Suppressor macrophage treated with lipopolysaccharide for 4 hours (primary cell): Measurements from ENCODE around the gene MED12L.

Experiments
- DNase-seq: peaks from one replicate; pipeline ENCODE4 v3.0.0-alpha.2; 2020

The MED12L gene

DNA sequence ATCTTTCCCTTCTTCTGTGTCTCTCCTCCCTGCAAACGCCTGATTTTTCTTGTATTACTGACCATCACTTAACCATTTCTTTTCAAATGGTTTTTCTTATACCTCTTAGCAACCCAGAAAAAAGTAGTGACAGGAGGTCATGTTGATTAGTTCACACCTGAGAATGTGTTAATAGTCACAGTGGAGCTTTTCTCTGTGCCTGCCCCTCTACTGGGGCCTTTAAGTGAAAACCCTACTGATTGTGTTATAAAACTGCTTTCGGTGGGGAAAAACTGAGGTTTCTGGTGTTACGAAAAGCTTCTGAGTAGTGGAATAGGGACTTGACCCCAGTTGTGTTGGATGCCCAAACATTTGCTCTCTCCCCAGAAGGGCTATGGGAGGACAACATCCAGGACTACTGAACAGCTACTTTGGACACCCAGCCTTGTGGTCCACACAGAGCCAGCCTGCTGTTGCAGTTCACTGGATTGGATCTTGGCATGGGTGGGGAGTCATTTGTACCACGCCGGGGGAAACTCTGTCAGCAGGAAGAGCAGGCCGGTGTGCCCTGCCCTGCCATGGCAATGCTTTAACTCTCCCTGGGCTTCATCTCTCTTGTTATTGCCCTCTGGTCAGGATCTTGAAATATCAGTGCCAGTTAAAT, 220.8 kb downstream of the MED12L start:
- DNase-seq, result no peak

DNA sequence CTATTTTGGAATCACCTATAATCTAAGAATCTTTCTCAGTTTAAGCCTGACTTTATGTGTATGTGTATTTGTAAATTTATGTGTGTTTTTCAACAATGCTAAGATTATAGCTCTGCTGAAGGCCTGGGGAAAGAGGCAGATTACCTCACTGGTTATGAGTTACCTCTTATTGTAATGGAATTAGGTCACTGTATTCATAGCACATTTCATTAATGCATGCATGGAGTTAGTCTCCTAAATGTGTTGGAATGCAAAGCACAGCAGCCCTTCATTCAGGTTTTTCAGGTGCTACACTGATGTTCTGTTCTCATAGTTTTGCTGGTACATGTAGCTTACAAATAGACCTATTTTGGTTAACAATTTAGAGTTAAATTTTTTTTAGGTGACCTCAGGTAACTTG, 221.7 kb downstream of the MED12L start:
- no peak for DNase-seq

DNA sequence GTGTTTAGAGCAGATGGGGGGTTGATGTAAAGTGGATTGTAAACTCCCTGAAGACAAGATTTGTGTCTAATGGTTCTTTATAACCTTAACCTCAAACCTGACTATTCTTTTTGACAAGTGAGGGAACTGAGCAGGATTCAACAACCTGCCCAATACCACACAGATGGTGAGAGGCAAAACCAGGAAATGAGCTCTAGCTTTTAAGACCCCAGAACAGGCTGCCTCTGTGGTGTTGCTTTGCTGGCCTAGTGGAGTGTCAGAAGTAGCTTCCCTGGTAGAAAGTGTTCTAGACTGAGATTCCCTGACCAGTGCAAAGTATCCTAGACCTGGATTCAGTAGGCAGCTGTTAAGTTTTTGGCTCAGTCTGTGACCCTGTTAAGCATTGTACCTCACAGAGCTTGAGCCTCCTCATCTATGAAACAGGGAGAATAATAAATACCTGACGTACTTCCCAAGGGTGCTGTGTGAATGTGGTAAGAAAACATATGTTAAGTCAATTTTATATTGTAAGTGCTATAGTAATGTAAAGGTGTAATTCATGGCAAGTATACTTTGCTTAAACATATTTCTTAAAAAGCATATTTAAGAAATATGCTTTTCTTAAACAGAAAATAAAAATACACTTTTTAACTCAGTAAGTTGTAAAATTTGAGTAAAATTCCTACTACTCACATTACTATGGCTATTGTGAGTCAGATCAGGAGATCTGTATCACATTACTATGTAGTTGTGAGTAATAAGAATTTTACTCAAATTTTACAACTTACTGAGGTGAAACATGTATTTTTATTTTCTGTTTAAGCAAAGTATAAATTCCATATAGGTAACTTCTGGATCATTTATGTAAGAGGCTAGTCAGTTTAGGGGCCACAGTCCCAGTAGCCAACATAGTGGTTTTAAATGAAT, 222.4 kb downstream of the MED12L start:
- no peak for DNase-seq

DNA sequence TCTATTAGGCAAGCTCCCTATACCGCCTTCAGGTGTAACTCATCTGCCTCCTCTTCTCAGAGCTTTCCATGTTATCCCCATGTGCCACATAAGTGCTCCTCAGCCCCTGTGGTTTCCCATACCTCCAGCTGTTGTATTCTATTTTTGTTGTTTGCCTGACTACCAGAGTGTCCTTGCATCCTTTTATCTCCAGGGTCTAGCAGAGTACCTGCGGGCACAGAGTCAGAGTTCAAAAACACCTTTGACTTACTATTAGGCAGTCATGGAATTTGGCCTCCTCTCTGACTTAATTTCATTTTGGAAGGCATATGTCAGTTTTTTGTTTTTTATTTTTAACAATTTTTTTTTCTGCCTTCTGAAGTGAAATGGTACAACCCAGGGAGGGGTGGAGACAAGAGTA, 224.1 kb downstream of the MED12L start:
- DNase-seq, result no peak

DNA sequence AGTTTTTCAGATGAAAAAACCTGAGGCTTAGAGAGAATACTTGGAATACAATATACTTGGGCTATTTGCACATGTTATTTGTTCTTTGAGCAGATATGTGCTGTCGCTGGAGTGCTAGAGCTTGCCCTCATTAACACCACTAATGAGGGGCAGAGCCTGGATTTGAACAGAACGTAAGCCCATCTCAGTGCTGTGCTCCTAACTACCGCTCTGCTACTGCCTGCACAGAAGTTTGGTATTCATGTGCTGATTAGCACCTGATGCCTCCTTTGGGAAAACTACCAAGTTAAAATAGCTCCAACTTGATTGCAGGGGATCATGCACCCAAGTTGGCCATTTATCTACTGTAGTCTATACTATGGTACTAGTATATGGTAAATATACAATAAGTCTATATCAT, 227.5 kb downstream of the MED12L start:
- no peak for DNase-seq

DNA sequence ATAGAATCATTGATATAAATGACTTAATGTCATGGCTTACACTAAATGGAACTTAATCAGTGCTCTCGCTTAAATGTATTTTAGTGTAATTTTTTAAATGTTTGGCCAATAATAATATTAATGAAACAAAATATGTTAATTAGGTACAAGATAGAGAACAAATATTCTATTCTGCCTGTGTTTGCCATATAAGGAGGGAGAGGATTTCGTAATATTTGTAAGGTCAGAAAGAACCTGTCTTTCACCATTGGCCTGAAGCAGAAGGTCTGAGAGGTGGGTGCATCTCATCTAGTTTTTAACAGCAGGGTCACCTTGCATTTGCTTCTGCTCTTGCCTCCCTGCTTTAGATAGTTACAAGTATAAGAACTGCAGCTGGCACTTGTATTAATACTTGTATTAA, 228.7 kb downstream of the MED12L start:
- no peak for DNase-seq

DNA sequence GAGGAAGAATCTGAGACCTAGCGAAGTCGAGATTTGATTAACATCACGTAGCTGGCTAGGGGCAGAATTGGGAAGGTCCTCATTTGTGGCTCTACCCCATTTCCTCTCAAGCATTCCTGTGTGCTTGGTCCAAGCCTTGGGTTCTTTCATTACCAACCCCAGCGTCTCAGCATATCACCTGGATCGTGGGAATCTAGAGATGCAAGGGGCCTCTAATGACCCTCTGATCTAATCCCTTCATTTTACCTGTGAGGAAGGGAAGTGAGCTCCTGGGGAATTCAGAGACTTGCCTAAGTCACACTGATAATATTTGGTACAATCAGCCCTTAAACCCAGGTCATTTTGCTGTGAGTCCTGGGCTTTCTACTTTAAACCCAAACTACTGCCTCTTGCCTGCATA, 229.1 kb downstream of the MED12L start:
- DNase-seq, result no peak

DNA sequence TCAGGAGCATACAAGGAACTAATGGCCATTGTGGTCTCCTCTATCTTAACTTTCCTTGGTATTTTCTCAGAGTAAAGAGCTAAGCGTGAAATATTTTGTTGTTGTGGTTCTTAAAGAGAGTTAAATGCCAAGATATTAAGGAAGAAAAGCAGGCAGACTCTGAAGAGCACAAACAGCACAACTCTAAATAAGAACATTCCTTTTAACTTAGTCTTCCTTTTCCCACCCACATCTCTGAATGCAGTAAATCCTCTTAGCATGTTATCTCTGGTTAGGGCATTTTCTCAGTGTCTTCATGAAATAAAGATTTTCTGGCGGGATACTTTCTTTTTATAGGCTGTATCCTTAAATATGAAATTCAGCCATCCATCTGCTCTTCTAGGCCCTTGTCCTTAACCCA, 229.7 kb downstream of the MED12L start:
- no peak for DNase-seq

DNA sequence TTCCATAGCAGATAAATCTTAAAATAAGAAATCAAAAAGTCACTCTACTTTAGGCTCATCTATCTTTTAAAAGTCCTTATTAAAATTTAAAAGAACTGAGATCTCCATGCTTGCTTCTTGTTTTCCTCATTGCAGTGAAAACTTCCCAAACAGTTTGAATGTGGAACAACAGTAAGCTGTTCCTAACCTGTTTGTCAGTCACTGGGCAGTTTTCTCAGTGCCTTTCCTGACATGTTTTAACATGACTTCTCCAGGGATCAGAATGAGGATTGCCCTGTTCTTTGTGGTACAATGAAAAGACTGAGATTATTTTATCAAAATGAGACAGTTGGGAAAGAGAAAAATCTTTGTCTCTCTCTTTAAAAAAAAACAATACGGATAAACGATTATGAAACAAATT, 230.4 kb downstream of the MED12L start:
- DNase-seq, result no peak

DNA sequence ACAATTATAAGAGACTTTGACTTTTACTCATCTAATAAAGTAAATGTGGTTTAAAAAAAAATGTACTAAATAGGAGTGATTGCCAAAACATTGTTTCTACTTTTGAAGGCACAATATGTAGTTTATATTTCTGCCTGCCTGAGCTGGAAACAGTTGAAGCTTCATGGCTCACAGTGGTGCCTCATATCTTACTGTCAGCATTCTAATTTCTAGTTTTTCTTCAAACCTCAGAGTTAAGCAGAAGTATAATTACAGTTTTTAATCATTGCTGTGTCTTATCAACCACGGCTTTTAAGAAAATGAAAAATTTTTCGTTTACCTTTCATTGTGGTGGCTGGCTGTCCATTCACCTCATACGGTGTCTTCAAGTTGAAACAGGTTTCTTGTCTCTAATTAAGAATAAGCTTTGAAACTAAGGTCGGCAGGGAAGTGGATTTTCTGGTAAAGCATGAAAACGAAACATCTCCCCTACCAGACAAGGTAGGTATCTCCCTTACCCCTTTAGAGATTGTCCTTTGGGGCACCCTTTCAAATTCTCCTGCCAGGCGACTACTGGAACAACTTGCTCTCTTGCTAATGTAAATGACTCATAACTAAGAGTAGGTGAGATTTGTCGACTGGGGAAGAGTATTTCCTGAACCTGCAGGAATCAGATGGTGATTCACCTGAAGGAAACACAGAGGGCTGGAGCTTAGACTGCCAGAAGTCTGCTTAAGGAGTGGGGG, 231.0 kb downstream of the MED12L start, which contains the start of gene GPR87:
GPR87 (minus strand) TSS at position 554 of the 725 bp plus-strand sequence. CDS start 16,720 bp downstream, outside the sequence.
- no peak for DNase-seq

DNA sequence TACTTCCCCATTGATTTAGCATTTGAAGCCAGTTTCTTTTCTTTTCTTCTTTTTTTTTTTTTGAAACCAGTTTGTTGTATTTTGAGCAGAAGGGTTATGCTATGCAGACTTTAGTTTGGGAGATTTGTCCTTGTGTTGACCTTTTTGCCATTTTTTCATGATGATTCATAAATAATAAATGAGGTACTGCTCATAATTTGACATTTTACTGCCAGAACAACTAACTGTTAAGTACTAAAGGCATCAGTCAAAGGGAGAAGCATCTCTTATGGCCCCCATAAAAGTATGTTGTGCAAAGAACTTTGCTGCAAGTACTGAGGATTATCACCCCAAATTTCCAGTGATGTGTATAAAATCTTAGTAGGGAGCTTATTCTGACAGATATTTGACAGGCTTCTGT, 232.8 kb downstream of the MED12L start:
- no peak for DNase-seq

DNA sequence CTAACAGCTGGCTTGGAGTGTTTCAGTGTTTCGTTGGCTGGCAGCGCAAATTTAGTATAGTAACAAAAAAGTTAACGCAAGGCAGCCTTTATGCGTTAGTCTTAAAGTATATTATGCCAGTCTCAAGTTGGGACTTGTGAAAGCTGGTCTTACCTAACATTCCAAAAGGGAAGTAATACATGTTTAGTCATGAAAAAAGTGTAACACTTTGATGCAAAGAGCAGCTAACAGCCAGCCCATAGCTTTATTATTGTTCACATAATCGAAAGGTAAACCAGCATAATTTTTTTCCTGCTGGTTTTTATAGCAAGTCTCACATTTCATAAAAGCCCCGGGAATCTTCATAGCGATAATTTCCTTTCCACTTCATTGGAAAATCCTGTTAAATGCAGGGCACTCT, 233.5 kb downstream of the MED12L start:
- DNase-seq, result peak; percentile 68

DNA sequence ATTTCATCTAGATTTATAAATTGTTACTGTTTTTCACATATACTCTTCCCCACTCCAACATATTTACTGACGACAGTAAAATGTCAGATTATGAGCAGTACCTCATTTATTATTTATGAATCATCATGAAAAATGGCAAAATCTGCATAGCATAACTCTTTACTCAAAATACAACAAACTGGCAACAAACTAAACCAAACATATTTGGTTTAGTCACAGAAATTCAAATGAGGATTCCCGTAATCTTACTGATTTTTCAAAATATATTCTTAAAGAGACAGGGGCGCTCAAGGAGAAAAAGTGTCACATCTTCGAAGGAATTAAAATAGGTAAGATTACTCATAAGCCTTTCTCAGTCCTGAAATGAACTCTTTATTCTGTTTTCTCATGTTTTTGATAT, 234.2 kb downstream of the MED12L start:
- DNase-seq, result no peak

DNA sequence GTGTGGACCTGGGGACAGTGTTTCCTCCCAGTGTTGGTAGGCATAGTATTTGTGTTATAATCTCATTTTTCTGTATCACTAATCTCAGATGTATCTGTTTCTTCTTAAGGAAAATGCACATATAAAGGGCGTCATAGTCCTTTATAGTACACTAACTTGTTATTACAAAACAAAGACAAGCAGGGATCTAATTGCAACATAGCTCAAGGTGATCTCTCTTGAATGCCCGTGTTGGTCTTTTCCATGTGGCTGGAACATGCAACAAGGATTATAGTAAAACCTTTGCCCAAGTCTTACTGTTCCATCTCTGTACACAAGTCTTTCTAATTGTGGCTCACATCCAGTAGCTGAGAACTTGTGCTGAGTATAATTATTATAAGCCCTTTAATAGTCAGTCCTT, 234.7 kb downstream of the MED12L start:
- DNase-seq, result no peak

DNA sequence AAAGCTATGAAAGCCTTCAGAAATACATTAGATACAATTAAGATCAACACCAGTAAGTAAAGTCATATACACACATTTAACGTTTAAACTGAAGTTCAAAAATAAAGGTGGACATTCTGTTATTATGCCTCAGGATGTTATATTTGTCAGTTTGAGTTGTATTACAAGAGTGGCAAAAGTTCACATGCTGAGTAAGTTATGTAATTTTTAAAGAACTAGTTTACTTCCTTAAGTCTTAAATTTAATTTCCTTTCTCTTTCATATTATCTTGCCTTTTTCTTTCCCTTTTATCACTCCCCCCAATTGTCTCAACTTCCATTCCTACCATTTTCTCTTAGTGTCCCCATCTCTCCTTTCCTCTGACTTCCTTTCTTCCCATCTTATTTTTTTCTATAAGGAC, 236.1 kb downstream of the MED12L start:
- DNase-seq, result peak; percentile 31

DNA sequence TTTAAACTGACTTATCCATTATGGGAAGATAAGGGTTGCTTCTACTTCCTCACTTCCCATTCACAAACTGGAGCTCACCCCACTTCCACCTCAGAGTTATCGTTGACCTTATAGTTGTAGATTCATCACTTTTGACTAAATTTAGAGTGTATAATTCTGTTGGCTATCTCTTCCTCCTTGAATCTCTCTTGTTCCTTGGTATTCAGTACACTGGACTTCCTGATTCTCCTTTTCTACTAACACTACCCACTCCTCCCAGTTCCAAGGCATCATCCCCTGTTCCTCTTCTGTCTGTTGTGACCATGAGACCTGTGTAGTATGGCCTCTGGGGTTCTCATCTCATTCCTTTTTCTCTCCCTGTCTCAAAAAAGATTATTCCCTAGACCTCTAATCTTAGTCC, 237.0 kb downstream of the MED12L start:
- DNase-seq, result peak; percentile 39

DNA sequence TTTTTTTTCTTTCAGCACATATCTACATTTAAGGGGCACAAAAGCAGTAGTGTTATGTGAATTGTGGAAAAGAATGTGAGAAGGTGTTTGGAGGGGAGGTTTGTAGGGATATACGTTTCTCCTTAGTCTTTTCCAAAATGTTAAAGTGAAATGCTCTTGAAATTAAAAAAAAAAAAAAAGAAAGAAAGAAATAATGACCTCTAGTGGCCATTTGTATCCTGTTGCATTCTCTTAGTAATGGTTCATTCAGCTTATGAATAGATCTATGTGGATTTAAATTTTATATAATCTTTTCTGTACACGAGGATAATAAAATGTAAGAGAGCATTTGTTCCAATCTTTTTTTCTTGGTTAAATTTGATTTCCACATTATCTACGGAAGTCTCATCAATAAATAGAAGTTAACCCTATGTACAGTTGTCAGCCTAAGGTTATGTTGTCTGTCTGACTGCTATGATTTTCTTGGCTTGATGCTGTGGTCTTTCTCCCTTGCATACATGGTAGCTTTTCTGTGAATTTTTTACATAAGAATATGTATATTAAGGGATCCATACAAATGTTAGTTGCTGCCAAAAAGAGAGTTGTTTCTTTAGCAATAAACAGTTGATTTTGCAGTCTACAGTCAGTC, 242.2 kb downstream of the MED12L start:
- DNase-seq, result peak; percentile 49

DNA sequence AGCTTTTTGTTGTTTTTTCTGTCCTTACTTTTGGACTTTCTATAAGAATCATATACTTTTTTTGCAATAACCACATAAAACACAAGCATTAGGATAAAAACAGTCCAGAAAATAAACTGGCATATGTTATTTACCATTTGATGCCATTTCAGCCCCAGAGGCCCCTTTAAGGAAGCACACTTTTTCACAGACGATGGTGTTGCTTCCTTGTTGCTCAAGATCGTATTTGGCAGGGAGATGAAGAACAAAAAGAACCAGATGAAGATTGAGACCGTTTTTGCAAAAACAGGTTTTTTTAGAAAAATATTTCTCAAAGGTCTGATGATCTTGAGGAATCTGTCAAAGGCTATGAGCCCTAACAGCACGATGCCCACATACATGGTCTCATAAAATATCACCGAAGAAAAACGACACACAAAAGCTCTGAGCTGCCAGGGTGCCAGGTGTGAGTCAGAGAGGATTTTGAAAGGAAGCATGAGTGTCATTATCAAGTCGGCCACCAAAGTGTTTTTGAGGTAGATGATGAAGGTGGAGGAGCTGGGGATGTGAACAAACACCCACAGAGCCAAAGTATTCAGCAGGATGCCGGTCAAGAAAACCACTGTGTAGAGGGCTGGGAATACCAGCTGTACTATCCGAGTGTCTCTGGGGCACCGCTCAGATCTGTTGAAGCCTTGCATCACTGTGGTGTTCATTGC, 243.0 kb downstream of the MED12L start:
- peak; percentile 36 for DNase-seq

DNA sequence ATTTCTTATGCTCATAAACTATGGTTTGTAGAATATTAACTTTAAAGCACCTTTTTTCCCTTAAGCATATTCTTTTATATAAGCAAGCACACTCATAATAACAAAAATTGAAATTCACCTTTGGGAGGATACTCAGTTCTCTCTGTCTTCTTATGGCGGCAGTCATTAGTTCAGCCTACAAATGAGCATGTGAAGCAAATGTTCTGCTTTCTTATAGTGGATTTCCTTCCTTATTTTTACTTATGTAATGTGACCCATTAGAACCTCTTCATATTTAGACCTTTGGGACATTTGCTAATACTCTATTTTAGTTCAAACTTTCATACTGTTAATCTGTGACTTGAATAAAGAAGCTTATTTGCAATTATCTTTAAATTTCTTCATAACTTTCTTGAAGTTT, 243.9 kb downstream of the MED12L start, which contains the start of gene P2RY13:
P2RY13 (minus strand) TSS at position 187 of the 400 bp plus-strand sequence; CDS start at position 166, 21 bp downstream.
- DNase-seq, result peak; percentile 64

DNA sequence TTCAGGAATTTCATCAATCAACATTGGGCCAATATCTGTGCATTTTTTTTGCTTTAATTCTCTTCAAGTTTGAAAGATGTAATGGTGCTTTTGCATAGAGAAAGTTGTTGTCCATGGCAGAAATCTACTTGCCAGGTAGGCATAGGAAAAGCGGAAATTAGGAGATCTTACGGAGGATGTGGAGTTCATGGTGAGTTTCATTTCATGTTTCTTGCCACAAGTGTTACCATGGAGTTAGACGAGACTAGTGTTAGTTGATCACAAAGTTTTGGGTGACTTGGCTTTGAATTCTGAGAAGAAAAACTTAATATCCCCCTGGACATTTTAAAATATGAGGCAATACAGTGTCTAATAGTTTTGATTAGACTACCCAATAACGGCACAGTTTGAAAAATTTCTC, 244.9 kb downstream of the MED12L start:
- no peak for DNase-seq

DNA sequence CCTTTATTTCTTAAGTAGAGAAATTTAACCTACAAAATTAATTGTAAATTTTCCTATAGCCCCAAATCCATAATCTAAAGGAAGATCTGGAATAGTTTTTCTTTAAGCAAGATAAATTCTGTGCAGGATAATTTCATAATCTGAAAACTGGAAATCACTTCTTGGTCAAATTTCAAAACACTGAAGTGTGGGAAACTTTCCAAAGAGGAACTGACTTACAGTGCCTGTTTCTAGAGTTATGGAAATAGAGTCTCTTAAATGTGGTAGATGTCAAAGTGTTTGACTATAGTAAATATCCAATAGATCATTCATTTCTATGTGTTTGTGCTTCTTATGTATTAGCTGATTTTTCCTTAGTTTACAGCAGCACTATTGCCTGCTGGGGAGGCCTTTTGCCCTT, 245.4 kb downstream of the MED12L start:
- DNase-seq, result peak; percentile 80

DNA sequence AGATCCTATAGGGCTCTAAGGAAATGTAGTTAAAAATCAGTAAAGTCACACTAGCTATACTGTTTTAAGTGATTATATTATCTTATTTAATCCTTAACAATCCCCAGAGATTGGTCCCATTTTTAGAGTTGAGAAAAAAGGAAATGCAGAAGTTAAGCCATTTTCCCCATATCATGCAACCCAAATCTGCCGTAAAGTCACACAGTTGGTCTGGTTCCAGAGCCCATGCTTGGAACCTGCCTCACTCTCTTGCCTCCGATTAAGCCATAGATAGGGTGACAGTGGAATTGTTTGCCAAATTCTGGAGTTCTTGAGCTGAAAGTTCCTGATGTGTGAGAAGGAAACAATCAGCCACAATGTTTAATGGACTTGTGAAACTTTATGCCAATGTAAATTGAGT, 246.2 kb downstream of the MED12L start:
- DNase-seq, result peak; percentile 57
